Type B pancreatic cell (in vitro differentiated cells): ENCODE results near the gene CST1. TPM values are rescaled to one million over a fixed set of nuclear protein-coding genes. Genes with fewer than 3 reads are reported as not detected.
"Not testable (repeated sequence)": the region's sequence is repeated elsewhere in the genome, so short reads cannot be mapped to it uniquely, and the experiment has no call there.

Source experiments
- DNase-seq: peaks from one replicate; pipeline ENCODE4 v3.0.0; 2021; ENCODE audit warnings: mixed read lengths; ENCODE audit not compliant: unreplicated experiment; ENCODE audit errors: extremely low spot score
- H3K27ac Mint-ChIP-seq: 2 replicates; pipeline ENCODE4 v1.8.0; 2021; ENCODE audit warnings: mild to moderate bottlenecking, mixed read lengths
- H3K27me3 Mint-ChIP-seq: 2 replicates; pipeline ENCODE4 v1.8.0; 2021; ENCODE audit warnings: mixed read lengths
- H3K36me3 Mint-ChIP-seq: 2 replicates; pipeline ENCODE4 v1.8.0; 2021; ENCODE audit warnings: mixed read lengths
- H3K4me1 Mint-ChIP-seq: one replicate; pipeline ENCODE4 v1.8.0; 2021; ENCODE audit warnings: mixed read lengths; ENCODE audit not compliant: unreplicated experiment
- H3K4me3 Mint-ChIP-seq: 2 replicates; pipeline ENCODE4 v1.8.0; 2021; ENCODE audit warnings: mild to moderate bottlenecking, mixed read lengths
- H3K9me3 Mint-ChIP-seq: 2 replicates; pipeline ENCODE4 v1.8.0; 2021; ENCODE audit warnings: mixed read lengths
- total RNA-seq: library from RNA; stranded (reverse); gene quantifications from 2 replicates; pipeline ENCODE4 v1.2.1, GENCODE V29; 2021; ENCODE audit warnings: low replicate concordance
- TF ChIP-seq, protein P1 (sequence below): fragments of 200-600 bp; sonication (generic); conservative IDR thresholded peaks from 2 replicates; pipeline ENCODE4 v1.5.0; 2021; ENCODE audit warnings: antibody characterized with exemption, mild to moderate bottlenecking

The CST1 gene
- total RNA-seq, 1 donor from 2014 or later, result 53.5 TPM

DNA sequence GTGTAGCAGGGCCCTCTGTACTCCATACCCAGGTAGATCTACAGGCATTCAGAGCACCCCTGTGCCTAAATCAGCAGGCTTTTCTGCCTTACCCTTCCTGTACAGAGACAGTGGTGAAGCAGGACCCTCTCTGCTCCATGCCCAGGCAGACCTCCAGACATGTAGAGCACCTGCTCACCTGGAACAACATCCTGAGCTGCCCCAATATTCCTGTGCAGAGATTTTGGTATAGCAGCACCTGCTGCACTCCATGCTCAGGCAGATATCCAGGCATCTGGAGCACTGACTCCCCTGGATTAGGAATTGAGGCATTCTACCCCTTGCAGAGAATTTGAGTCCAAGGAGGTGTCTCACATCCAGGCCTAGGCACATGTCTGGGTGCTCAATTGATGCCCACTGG is 12.6 kb upstream of the CST1 start:
- Mint-ChIP-seq H3K36me3 (no peaks in the 10 kb centered on the region), H3K4me1 (no peaks in the 10 kb centered on the region), H3K27me3 (peaks cover 10% of the 10 kb centered on the region), H3K9me3 (no peaks in the 10 kb centered on the region), H3K4me3 (no peak overlapping the region), H3K27ac (no peak overlapping the region)
- TF ChIP-seq, protein P1, sequence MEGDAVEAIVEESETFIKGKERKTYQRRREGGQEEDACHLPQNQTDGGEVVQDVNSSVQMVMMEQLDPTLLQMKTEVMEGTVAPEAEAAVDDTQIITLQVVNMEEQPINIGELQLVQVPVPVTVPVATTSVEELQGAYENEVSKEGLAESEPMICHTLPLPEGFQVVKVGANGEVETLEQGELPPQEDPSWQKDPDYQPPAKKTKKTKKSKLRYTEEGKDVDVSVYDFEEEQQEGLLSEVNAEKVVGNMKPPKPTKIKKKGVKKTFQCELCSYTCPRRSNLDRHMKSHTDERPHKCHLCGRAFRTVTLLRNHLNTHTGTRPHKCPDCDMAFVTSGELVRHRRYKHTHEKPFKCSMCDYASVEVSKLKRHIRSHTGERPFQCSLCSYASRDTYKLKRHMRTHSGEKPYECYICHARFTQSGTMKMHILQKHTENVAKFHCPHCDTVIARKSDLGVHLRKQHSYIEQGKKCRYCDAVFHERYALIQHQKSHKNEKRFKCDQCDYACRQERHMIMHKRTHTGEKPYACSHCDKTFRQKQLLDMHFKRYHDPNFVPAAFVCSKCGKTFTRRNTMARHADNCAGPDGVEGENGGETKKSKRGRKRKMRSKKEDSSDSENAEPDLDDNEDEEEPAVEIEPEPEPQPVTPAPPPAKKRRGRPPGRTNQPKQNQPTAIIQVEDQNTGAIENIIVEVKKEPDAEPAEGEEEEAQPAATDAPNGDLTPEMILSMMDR, result no peak
- DNase-seq, result no peak

DNA sequence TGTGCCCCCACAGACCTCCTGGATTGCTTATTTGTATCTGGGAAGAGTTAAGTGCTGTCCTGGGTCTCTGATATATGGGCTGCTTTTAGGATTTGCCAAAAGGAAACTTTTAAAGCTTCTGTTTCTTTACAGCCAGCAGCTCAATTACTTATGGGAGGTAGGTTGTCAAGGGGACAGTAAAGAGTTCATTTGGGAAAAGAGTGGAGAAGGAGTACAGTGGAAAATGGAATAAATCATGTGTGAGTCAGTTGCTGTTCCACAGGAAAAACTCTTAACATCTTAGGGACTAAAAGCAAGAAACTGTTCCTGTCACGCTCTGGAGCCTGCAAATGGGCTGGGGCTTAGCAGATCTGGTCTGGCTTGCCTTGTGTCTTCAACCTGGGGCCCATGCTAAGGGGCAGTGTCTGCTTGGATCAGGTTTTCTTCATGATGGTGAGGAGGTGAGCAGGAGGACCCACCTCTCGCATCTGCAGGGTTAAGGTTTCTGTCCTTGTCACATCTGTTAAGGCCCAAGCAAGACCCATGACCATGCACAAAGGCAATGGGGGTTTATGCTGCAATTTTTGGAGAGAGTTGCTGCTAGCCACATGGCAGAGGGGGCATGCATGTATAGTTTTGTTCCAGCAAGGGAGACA is 8.7 kb upstream of the CST1 start:
- H3K4me3 Mint-ChIP-seq, result no peak overlapping the region
- H3K4me1 Mint-ChIP-seq, result no peaks in the 10 kb centered on the region
- H3K27ac Mint-ChIP-seq, result no peak overlapping the region
- peaks cover 8% of the 10 kb centered on the region for H3K27me3 Mint-ChIP-seq
- no peaks in the 10 kb centered on the region for H3K36me3 Mint-ChIP-seq
- no peak for DNase-seq
- H3K9me3 Mint-ChIP-seq, result no peaks in the 10 kb centered on the region
- TF ChIP-seq, protein P1, result no peak

DNA sequence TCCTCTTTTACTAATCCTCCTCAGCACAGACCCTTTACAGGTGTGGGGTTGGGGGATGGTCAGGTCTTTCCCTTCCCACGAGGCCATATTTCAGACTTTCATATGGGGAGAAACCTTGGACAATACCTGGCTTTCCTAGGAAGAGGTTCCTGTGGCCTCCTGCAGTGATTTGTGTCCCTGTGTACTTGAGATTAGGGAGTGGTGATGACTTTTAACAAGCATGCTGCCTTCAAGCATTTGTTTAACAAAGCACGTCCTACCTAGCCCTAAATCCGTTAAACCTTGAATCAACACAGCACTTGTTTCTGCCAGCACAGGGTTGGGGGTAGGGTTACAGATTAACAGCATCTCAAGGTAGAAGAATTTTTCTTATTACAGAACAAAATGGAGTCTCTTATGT is 6.1 kb upstream of the CST1 start:
- not testable (repeated sequence) for H3K27ac Mint-ChIP-seq, H3K4me3 Mint-ChIP-seq, H3K9me3 Mint-ChIP-seq, H3K4me1 Mint-ChIP-seq, H3K36me3 Mint-ChIP-seq, H3K27me3 Mint-ChIP-seq
- peak; percentile 15 for DNase-seq

DNA sequence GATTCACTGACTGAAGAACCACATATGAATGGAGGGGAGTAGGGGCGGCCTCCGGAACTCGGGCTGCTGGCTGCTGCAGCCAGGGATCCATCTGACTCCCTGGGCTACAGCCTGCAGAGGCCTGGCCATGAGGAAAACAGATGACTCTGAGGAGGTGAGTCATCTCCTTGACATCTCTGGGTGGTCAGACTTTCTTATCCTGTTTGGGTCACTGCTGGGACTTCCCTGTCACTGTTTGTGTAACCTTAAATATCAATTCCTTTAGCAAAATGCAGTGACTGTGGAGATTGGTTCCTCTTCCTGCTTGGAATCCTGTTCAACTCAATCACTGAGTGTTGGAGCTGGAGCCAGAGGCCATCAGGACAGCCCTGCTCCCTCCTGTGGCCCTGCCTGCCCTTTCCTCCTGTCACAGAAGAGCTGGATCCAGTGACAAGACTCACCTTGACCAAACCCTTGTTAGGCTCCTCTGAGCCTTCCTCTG is 4.4 kb upstream of the CST1 start:
- H3K27ac Mint-ChIP-seq, H3K4me3 Mint-ChIP-seq, H3K9me3 Mint-ChIP-seq, H3K36me3 Mint-ChIP-seq, H3K4me1 Mint-ChIP-seq, H3K27me3 Mint-ChIP-seq: not testable (repeated sequence)
- DNase-seq, result peak; percentile 34

DNA sequence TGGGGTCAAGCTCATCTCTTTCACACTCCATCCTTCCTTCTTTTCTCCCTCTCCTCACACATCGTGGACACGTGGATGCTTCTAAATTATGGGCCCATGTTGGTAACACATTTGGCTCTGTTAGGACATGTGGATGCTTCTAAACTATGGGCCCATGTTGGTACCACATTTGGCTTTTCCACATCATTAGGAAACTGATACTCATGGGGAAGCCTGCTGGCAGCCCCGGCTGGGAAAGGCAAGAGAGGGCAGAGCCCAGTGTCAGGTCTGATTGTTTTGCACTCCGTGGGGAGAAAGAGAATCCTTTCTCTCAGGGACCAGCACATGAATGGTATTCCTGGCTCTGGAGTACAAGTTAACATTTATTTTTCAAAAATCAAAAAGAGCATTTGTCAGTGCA is 4.0 kb upstream of the CST1 start:
- H3K27me3 Mint-ChIP-seq, result peaks cover 8% of the 10 kb centered on the region
- no peak overlapping the region for H3K4me3 Mint-ChIP-seq
- peak; percentile 45 for DNase-seq
- TF ChIP-seq, protein P1, result no peak
- H3K9me3 Mint-ChIP-seq, result no peaks in the 10 kb centered on the region
- no peaks in the 10 kb centered on the region for H3K4me1 Mint-ChIP-seq
- H3K27ac Mint-ChIP-seq, result no peak overlapping the region
- no peaks in the 10 kb centered on the region for H3K36me3 Mint-ChIP-seq

DNA sequence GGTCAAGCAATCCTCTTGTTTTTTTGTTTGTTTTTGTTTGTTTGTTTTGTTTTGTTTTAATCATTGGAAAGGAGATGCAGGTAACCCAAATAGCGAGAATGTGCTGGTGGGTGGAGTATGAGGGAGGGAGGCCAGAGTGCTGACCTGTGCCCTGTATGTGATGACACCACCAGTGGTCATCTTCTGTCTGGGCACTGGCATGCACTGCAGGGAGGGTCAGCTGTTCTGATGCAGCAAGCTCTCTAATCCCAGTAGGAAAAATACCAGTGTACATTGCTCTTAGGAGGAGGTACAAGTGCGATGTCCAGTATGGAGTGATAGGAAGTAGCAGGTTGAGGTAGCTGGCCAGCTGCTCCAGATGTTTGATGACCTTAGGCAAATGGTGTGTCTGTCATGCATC is 2.9 kb upstream of the CST1 start:
- peaks cover 8% of the 10 kb centered on the region for H3K27me3 Mint-ChIP-seq
- no peaks in the 10 kb centered on the region for H3K9me3 Mint-ChIP-seq
- TF ChIP-seq, protein P1, result no peak
- peak; percentile 11 for DNase-seq
- no peak overlapping the region for H3K27ac Mint-ChIP-seq
- H3K36me3 Mint-ChIP-seq, result no peaks in the 10 kb centered on the region
- H3K4me3 Mint-ChIP-seq, result no peak overlapping the region
- no peaks in the 10 kb centered on the region for H3K4me1 Mint-ChIP-seq

DNA sequence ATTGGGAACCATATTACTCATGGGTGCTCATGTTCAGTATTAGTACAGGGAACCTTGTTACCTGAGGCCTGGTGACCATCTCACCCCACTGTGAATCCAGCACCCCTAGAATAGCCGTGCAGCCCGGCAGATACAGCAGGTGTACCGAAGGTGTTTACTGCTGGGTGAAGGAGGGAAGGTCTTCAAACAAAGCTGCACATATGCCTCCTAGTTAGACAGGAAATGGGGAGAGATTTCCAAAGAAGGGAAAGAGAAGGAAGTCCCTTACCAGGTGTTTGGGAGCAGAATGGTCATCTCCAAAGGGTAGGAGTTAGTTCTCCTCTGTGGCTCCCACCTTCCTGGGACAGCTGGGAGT is 2.4 kb upstream of the CST1 start:
- Mint-ChIP-seq H3K9me3 (no peaks in the 10 kb centered on the region), H3K36me3 (no peaks in the 10 kb centered on the region), H3K27ac (no peak overlapping the region), H3K4me1 (no peaks in the 10 kb centered on the region), H3K27me3 (peaks cover 6% of the 10 kb centered on the region), H3K4me3 (no peak overlapping the region)
- TF ChIP-seq, protein P1, result no peak
- DNase-seq, result peak; percentile 42
